ENCODE data around the gene GRID1. TPM values are rescaled to one million over a fixed set of nuclear protein-coding genes. Genes with fewer than 3 reads are reported as not detected.

GRID1 gene
- total RNA-seq, 1 donor from 2014 or later: 1.1 TPM

DNA sequence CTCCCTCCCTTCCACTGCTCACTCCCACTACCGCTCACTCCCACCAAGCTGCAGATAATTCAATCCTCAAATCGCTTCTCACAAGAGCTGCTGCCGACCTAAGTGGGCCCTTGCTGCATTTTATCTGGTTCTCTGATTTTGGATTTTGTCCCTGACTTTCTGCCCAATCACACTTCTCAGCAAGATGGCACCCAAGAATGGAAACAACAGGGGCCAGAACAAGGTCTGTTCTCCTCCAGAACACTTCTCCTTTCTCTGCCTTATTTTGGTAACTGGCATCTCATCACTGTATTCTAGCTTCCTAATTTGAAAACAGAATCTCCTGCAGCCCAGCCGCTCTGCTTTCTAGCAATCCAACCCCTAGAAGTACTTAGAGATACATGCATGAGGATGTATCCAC is 172.8 kb downstream of the GRID1 start:
- Mint-ChIP-seq H3K4me3 (no peak overlapping the region), H3K9me3 (no peaks in the 10 kb centered on the region), H3K4me1 (no peaks in the 10 kb centered on the region), H3K36me3 (ENCODE audit: low read depth) (no peaks in the 10 kb centered on the region), H3K27me3 (ENCODE audit: low read depth) (peaks cover 11% of the 10 kb centered on the region), H3K27ac (ENCODE audit: unreplicated experiment) (no peak overlapping the region)
- DNase-seq (ENCODE audit: low read depth, low spot score): no peak
- TF ChIP-seq, protein P1, sequence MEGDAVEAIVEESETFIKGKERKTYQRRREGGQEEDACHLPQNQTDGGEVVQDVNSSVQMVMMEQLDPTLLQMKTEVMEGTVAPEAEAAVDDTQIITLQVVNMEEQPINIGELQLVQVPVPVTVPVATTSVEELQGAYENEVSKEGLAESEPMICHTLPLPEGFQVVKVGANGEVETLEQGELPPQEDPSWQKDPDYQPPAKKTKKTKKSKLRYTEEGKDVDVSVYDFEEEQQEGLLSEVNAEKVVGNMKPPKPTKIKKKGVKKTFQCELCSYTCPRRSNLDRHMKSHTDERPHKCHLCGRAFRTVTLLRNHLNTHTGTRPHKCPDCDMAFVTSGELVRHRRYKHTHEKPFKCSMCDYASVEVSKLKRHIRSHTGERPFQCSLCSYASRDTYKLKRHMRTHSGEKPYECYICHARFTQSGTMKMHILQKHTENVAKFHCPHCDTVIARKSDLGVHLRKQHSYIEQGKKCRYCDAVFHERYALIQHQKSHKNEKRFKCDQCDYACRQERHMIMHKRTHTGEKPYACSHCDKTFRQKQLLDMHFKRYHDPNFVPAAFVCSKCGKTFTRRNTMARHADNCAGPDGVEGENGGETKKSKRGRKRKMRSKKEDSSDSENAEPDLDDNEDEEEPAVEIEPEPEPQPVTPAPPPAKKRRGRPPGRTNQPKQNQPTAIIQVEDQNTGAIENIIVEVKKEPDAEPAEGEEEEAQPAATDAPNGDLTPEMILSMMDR (conservative IDR thresholded peaks at IDR 0.05): no peak

DNA sequence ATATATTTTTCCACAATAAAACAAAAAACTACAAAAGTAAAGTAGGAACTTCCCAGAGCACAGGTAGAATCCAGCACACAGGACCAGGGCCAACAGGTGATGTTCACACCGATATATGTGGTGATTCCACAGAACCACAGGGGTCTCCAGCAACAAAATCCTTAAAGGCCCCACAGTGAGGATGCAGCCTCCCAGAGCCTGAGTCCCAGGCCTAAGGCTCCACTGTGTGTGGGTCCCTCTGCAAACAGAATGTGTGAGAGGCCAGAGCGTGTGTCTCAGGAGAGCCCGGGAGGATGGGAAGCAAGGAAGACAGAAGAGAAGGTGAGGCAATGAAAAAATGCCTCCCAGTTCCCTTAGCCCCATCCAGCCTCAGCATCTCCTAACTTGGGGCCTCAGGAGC is 173.9 kb downstream of the GRID1 start:
- TF ChIP-seq, protein P1 (conservative IDR thresholded peaks at IDR 0.05): no peak
- Mint-ChIP-seq H3K9me3 (no peaks in the 10 kb centered on the region), H3K4me3 (no peak overlapping the region), H3K4me1 (no peaks in the 10 kb centered on the region), H3K27me3 (ENCODE audit: low read depth) (peaks cover 7% of the 10 kb centered on the region), H3K27ac (ENCODE audit: unreplicated experiment) (no peak overlapping the region), H3K36me3 (ENCODE audit: low read depth) (no peaks in the 10 kb centered on the region)
- no peak for DNase-seq (ENCODE audit: low read depth, low spot score)

DNA sequence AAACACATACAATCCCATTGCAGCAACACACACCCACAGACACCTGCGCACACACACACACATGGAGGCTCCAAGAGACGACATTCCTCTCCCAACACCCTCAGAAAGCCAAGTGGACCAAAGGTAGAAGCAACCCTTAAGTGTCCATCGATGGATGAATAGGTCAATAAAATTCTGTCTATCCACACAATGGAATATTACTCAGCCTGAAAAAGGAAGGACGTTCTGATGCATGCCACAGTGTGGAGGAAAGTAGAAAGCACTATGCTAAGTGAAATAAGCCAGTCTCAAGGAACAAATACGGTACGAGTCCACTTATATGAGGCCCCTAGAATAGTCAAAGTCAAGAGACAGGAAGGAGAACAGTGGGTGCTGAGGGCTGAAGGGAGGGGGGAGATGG is 174.4 kb downstream of the GRID1 start:
- Mint-ChIP-seq H3K27ac (ENCODE audit: unreplicated experiment) (no peak overlapping the region), H3K4me1 (no peaks in the 10 kb centered on the region), H3K9me3 (no peaks in the 10 kb centered on the region), H3K4me3 (no peak overlapping the region), H3K36me3 (ENCODE audit: low read depth) (no peaks in the 10 kb centered on the region), H3K27me3 (ENCODE audit: low read depth) (peaks cover 7% of the 10 kb centered on the region)
- TF ChIP-seq, protein P1 (conservative IDR thresholded peaks at IDR 0.05): no peak
- no peak for DNase-seq (ENCODE audit: low read depth, low spot score)

DNA sequence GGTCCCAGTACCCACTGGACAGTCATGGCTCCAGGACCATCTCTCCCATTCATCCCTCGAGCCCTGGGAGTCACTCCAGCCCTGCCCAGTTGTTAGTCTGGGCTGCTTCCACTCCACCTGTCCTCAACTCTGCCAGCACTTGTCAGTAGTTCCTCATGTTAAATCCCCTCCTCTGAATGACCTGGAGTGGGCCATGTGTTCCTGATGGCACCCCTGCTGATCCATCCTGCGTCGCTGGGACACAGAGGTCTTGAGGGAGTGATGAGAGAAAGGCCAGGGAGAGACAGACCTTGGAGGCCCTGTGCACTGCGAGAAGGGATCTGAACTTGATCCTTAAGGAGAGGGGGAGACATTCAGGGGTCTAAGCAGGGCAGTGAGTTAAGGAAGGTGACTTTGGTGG is 174.9 kb downstream of the GRID1 start:
- H3K27ac Mint-ChIP-seq (ENCODE audit: unreplicated experiment): no peak overlapping the region
- H3K4me3 Mint-ChIP-seq: no peak overlapping the region
- H3K9me3 Mint-ChIP-seq: no peaks in the 10 kb centered on the region
- peaks cover 7% of the 10 kb centered on the region for H3K27me3 Mint-ChIP-seq (ENCODE audit: low read depth)
- DNase-seq (ENCODE audit: low read depth, low spot score): no peak
- TF ChIP-seq, protein P1 (conservative IDR thresholded peaks at IDR 0.05): no peak
- H3K4me1 Mint-ChIP-seq: no peaks in the 10 kb centered on the region
- no peaks in the 10 kb centered on the region for H3K36me3 Mint-ChIP-seq (ENCODE audit: low read depth)

DNA sequence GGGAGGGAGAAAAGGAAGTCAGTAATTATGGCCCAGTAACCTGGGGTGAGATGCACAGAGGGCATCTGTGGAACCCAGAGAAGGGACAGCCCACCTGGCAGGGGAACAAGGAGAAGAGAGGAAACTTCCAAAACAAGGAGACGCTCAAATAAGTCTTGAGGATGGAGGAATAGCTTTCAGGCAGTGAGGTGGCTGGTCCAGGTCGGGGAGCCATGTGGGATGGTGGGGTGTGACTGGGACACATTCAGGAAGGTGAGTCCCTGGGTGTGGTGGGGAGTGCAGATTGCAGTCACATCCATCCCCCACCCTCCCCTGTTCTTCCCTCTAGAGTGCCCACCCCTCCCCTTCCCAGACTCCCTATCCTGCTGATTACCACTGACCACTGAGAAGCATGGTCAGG is 175.4 kb downstream of the GRID1 start:
- TF ChIP-seq, protein P1 (conservative IDR thresholded peaks at IDR 0.05): no peak
- Mint-ChIP-seq H3K36me3 (ENCODE audit: low read depth) (no peaks in the 10 kb centered on the region), H3K27ac (ENCODE audit: unreplicated experiment) (no peak overlapping the region), H3K9me3 (no peaks in the 10 kb centered on the region), H3K27me3 (ENCODE audit: low read depth) (peaks cover 7% of the 10 kb centered on the region), H3K4me1 (no peaks in the 10 kb centered on the region), H3K4me3 (no peak overlapping the region)
- no peak for DNase-seq (ENCODE audit: low read depth, low spot score)

DNA sequence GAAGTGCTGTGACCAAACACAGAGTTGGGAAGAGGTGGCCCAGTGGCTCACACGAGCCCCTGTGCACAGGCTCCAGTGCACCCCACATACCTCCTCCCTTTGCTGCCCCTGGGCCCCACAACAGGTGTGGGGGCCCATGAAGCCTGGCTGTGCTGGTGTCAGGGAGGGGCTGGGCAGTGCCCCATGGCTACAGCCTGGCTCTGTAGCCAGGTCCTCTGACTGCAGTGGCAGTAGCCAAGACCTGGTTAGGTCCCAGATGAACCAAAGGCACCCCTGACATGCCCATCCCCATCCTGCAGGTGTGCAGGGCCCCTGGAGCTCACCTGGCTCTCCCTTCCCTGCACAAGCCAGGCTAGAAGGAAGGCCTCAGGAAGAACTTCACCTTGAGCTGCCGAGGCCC is 176.3 kb downstream of the GRID1 start:
- TF ChIP-seq, protein P1 (conservative IDR thresholded peaks at IDR 0.05): no peak
- no peak overlapping the region for H3K4me3 Mint-ChIP-seq
- H3K4me1 Mint-ChIP-seq: no peaks in the 10 kb centered on the region
- no peak overlapping the region for H3K27ac Mint-ChIP-seq (ENCODE audit: unreplicated experiment)
- H3K9me3 Mint-ChIP-seq: no peaks in the 10 kb centered on the region
- no peak for DNase-seq (ENCODE audit: low read depth, low spot score)
- no peaks in the 10 kb centered on the region for H3K36me3 Mint-ChIP-seq (ENCODE audit: low read depth)
- peaks cover 7% of the 10 kb centered on the region for H3K27me3 Mint-ChIP-seq (ENCODE audit: low read depth)

Measured in neural crest cell (in vitro differentiated cells).